DOHH2 (cell line): ENCODE data around the gene TCF15.

Experiments used
- EZH2phosphoT487 ChIP-seq: fragments of 200-600 bp; sonication (generic); IDR thresholded peaks from 2 replicates; pipeline ENCODE4 v1.6.1; 2017; ENCODE audit warnings: borderline replicate concordance, mild to moderate bottlenecking, antibody characterized with exemption, low read length, moderate library complexity, mixed read lengths
- TF ChIP-seq, protein P1 (sequence below): fragments of 200-600 bp; sonication (generic); IDR thresholded peaks from one replicate; pipeline ENCODE4 v1.5.1; 2014; ENCODE audit warnings: antibody characterized with exemption, mild to moderate bottlenecking, low read depth, low read length; ENCODE audit not compliant: poor library complexity, severe bottlenecking

GRCh38 chr20:634148-634925 is 24.2 kb upstream of the TCF15 start:
- TF ChIP-seq, protein P1, sequence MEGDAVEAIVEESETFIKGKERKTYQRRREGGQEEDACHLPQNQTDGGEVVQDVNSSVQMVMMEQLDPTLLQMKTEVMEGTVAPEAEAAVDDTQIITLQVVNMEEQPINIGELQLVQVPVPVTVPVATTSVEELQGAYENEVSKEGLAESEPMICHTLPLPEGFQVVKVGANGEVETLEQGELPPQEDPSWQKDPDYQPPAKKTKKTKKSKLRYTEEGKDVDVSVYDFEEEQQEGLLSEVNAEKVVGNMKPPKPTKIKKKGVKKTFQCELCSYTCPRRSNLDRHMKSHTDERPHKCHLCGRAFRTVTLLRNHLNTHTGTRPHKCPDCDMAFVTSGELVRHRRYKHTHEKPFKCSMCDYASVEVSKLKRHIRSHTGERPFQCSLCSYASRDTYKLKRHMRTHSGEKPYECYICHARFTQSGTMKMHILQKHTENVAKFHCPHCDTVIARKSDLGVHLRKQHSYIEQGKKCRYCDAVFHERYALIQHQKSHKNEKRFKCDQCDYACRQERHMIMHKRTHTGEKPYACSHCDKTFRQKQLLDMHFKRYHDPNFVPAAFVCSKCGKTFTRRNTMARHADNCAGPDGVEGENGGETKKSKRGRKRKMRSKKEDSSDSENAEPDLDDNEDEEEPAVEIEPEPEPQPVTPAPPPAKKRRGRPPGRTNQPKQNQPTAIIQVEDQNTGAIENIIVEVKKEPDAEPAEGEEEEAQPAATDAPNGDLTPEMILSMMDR: no peak
- TF ChIP-seq EZH2phosphoT487: no peak
